NCI-H2227 (cell line): ENCODE data around the gene KY.
"Not testable (repeated sequence)": the region's sequence is repeated elsewhere in the genome, so short reads cannot be mapped to it uniquely, and the experiment has no call there.

Experiments
- DNase-seq: peaks from one replicate; lab custom pipeline; 2025; ENCODE audit not compliant: unreplicated experiment; lab: John Stamatoyannopoulos, UW

KY gene

DNA sequence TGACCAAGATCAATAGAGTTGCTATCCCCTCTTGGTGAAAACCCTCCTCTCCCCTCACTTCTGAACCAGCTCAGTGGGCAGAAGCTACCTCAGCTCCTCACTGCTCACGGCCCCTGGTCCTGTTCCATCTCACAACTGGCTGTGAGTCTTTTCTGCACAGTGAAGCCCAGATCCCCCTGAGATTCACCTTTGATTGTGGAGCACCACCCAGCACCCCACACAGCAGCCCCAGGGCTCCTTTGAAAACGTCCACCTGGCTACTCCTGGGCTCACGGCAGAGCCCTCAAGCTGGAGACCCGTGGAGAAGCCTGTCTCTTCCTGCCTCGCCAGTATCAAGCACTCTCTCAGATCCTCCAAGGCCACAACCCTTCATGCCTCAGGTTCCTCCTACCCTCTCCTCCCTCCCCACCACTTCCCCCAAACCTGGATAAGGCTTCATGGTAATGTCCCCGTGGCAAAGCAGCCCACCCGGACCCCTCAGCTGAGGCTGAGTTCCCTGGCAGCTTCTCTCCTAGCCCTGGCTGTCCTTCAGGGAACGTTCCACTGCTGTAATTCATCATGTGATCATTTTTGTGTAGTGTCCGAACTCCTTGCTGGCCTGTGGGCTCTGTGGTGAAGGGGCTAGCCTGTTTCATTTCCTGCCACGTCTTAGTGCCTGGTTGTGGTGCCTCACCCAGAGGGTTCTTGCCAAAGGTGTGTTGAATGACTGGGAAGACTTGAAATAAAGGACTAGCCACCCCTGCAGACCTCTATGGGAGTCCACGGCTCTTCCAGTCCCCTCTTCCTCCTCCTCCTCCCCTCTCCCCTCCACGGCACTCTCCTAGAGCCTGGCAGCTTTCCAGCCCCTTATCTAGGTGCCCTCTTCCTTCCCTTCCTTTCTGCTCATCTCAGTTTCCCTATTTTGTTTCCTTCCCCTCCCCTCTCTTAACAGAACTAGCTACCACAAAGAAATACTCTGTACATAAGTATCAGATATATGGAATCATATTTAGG, 44.5 kb downstream of the KY start:
- no peak for DNase-seq

GRCh38 chr3:134605556-134605955, 45.3 kb downstream of the KY start:
- DNase-seq: no peak

- no peak for DNase-seq
Measured at GRCh38 chr3:134603956-134604355, 46.9 kb downstream of the KY start.

- no peak for DNase-seq
Measured at GRCh38 chr3:134603480-134603879, 47.3 kb downstream of the KY start.

- DNase-seq: no peak
Measured at GRCh38 chr3:134602440-134602814, 48.4 kb downstream of the KY start.

GRCh38 chr3:134601539-134602439, 49.0 kb downstream of the KY start:
- DNase-seq: peak; percentile 90

- peak; percentile 78 for DNase-seq
Measured at GRCh38 chr3:134600685-134601463, 49.9 kb downstream of the KY start.

DNA sequence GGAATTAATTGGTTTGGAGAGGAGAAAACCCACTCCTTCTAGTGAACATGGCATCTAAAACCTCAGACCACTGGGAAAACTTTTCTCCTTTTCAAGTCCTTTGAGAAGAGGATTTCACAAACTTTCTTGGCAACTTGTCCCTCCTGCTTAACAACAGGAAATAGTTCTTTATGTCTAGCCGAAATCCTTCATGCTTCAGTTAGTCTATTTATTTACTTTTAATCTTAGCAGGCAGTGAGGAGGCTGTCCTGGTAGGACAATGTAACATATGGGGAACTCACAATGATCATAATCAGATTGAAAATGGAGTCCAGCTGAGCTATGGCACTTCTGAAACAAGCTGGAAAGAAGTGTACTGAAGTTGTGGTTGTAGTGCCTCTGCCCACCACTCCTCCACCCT, 50.6 kb downstream of the KY start:
- DNase-seq: no peak

GRCh38 chr3:134598763-134599545, 51.9 kb downstream of the KY start:
- DNase-seq: no peak

DNA sequence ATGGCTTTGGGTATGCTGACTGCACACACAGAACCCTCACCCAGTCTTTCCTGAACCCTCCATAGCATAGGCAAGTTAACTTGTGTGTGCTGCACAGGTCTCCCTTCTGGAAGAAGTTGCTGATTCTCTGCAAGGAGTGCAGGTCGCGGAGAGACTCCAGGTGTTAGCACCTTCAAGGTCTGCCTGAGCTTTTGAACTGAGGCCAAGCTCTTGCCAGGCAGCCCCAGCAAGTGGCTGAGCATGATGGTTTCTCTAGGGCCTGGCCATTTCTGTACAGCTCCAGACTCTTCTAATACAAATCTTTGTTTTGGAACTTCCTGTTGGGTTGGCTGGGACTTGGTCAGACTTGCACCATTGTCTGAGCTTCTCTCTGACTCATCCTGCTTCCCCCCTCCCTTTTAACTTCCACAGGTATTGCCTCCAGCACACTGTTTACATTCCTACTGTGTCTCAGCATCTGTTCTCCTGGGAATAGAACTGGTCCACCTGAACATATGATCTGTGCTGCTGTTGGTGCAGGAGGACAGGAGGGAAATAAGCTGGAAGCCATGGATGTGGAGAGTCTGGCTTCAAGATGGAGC, 53.3 kb downstream of the KY start:
- DNase-seq: no peak

- DNase-seq: not testable (repeated sequence)
Measured at GRCh38 chr3:134594986-134595385, 55.8 kb downstream of the KY start.

GRCh38 chr3:134594331-134594741, 56.5 kb downstream of the KY start:
- DNase-seq: no peak

- no peak for DNase-seq
Measured at GRCh38 chr3:134592806-134593205, 58.0 kb downstream of the KY start.

DNA sequence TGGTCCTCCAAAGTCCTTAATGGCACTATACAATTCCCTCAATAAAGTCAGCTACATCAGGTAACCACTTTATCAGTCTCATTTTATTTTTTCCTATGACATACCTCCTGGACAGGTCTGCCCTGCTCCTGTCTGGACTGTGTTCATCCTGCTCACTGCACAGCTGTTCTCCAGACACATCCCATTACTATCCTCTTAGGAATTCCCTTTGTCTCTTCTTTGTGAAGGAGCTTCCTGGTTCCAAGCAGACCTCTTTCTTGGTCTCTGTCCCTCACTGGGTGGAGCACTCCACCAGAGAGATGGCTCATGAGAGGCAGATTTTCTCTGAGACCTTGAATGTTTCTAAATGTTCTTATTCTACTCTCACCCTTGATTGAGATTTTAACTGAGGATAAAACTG, 60.1 kb downstream of the KY start:
- no peak for DNase-seq

DNA sequence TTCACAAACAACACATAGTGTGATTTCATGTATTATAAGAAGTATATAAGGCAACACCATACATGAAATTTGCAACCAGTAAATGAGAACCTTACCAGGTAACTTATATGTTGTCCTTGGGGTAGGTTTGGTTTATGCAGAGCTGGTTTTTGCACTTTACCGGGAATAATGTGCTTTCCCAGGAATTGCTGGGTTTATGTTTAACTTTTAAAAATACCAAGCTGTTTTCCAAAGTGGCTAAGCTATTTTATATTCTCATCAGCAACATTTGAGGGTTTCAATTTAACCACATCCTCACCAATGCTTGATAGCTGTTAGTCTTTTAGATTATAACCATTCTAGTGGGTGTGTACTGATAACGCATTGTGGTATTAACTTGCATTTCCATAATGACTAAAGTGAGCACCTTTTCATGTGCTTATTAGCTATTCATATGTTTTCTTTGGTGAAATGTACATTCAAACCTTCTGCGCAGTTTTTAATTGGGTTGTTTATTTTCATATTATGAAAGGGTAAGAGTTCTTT, 71.6 kb downstream of the KY start:
- DNase-seq: no peak

GRCh38 chr3:134576831-134577230, 74.0 kb downstream of the KY start:
- DNase-seq: no peak

DNA sequence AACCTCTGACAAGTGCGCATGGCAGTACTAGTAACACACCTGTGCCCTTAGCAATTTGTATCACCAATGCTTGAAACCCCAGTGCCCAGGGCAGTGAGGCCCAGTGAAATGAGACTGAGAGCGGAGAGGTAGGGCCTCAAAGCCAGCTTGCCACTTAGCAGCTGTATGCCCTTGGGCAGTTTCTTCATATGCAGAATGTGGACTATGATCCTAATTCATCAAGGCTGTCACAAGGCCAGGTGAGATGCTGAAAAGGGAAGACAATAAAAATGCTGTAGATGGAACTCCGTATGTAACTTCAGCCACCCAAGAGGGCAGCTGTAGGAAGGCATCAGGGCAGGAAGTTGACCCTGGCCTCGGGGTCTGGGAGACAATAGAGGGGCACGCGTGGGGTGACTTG, 74.4 kb downstream of the KY start:
- DNase-seq: no peak

DNA sequence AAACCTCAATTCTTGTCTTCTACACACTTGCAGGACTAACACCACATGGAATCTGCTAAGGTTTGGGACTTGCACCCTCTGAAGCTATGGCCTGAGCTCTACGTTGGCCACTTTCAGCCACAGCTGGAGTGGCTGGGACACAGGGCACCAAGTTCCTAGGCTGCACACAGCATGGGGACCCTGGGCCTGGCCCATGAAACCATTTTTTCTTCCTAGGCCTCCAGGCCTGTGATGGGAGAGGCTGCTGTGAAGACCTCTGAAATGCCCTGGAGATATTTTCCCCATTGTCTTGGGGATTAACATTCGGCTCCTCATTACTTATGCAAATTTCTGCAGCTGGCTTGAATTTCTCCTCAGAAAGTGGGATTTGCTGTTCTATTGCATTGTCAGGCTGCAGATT, 80.9 kb downstream of the KY start:
- not testable (repeated sequence) for DNase-seq

DNA sequence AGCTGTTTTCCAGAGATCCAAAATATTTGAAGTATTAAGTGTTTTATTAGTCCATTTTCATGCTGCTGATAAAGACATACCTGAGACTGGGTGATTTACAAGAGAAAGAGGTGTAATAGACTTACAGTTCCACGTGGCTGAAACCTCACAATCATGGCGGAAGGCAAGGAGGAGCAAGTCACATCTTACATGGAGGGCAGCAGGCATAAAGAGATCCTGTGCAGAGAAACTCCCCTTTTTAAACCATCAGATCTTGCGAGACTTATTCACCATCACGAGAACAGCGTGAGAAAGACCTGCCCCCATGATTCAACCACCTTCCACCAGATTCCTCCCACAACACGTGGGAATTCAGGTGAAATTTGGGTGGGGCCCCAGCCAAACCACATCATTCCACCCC, 82.0 kb downstream of the KY start:
- DNase-seq: no peak

- DNase-seq: no peak
Measured at GRCh38 chr3:134567605-134568004, 83.2 kb downstream of the KY start.
